ENCODE measurements around the gene TPM2. TPM values are rescaled to one million over a fixed set of nuclear protein-coding genes. Genes with fewer than 3 reads are reported as not detected.

The TPM2 gene
- total and polyA plus RNA-seq, 10 of the 15 experiments (the other 5 are each of a cell fraction or from before 2014, with no cell fraction given) = 0.11 to 9.3 (median 1.1) TPM

GRCh38 chr9:35682520-35683315 is 7.0 kb downstream of the TPM2 start:
- BruUV-seq (replicated peaks) = no TSS peak
- Histone ChIP-seq H3K4me3 (no peak overlapping the region), H2AFZ (ENCODE audit: control insufficient read depth, low read depth, low read length) (no peak overlapping the region), H3K4me1 (ENCODE audit: control insufficient read depth, insufficient read depth, low read length) (peaks cover 8% of the 10 kb centered on the region), H4K20me1 (ENCODE audit: control insufficient read depth, insufficient read depth) (no peaks in the 10 kb centered on the region), H3K27me3 (replicated peaks in 1 of 2; ENCODE audit: control insufficient read depth in 2 of 2, insufficient read depth in 2 of 2, low read length in 1 of 2) (no peaks in the 10 kb centered on the region; a peak in 1 of 4 replicates), H3K79me2 (ENCODE audit: control insufficient read depth, insufficient read depth, low read length) (no peaks in the 10 kb centered on the region), H3K36me3 (ENCODE audit: control insufficient read depth in 2 of 2, insufficient read depth in 2 of 2, low read length in 1 of 2) (no peaks in the 10 kb centered on the region), H3K4me2 (ENCODE audit: control insufficient read depth, insufficient read depth) (no peak overlapping the region), H3K9me3 (replicated peaks; ENCODE audit: control insufficient read depth, insufficient read depth, low read length) (no peaks in the 10 kb centered on the region), H3K9ac (ENCODE audit: control insufficient read depth, insufficient read depth, low read length) (no peak overlapping the region), H3K27ac (ENCODE audit: control insufficient read depth, insufficient read depth) (no peak overlapping the region)
- ChIA-PET POLR2A (interaction anchor here (0.6 to 2.7 kb wide), 3 partner anchors 12 to 83 kb away, joined by 3 to 8 read pairs (median 3); no protein-coding TSS in a partner anchor), SMC1A (ENCODE audit: uncharacterized antibody, unreplicated experiment) (interaction anchor here (0.9 to 1.1 kb wide), 3 partner anchors 9 to 45 kb away, joined by 3 to 4 read pairs (median 4); no protein-coding TSS in a partner anchor), RAD21 (ENCODE audit: unreplicated experiment) (interaction anchor here (1.0 to 1.3 kb wide), 2 partner anchors 14 to 24 kb away, joined by 3 read pairs; no protein-coding TSS in a partner anchor), CTCF (interaction anchor here (0.8 to 5.0 kb wide), 3 partner anchors 8 to 66 kb away, joined by 3 to 39 read pairs (median 4); no protein-coding TSS in a partner anchor)
- DNase-seq (ENCODE audit: low read depth, low spot score) = no peak
- FAIRE-seq = no peak
- intact Hi-C loops (cut with micrococcal nuclease; ENCODE audit: unreplicated experiment) (no loop called here), in situ Hi-C loops (cut with MboI) (no loop called here)
- ATAC-seq = no peak
- 62% methylated on average over 10 of the region's 10 CpGs for WGBS (ENCODE audit: insufficient coverage, insufficient replicate concordance, low lambda C conversion rate, missing lambda C conversion rate)
- TF ChIP-seq ZNF384 (IDR thresholded peaks at IDR 0.05; ENCODE audit: borderline replicate concordance, low read depth, low read length) (no peak), ZSCAN29 (IDR thresholded peaks at IDR 0.05) (no peak), NR2F1 (conservative IDR thresholded peaks at IDR 0.05) (no peak), FOS (IDR thresholded peaks at IDR 0.05; ENCODE audit: borderline replicate concordance, extremely low read depth, insufficient read length) (no peak), POLR2AphosphoS2 (IDR thresholded peaks at IDR 0.05; ENCODE audit: low read depth, low read length) (no peak), RELA (IDR thresholded peaks at IDR 0.05; ENCODE audit: borderline replicate concordance, partially characterized antibody) (no peak), BCL11A (IDR thresholded peaks at IDR 0.05; ENCODE audit: low read depth, low read length) (no peak), ZNF217 (IDR thresholded peaks at IDR 0.05) (no peak), JUND (IDR thresholded peaks at IDR 0.05; ENCODE audit: low read depth, low read length) (no peak), NRF1 (conservative IDR thresholded peaks at IDR 0.05; ENCODE audit: low read depth, low read length) (no peak), KLF5 (IDR thresholded peaks at IDR 0.05; ENCODE audit: partially characterized antibody) (no peak), E2F4 (IDR thresholded peaks at IDR 0.05; ENCODE audit: low read depth, low read length) (no peak)
- TF ChIP-seq, protein P1, sequence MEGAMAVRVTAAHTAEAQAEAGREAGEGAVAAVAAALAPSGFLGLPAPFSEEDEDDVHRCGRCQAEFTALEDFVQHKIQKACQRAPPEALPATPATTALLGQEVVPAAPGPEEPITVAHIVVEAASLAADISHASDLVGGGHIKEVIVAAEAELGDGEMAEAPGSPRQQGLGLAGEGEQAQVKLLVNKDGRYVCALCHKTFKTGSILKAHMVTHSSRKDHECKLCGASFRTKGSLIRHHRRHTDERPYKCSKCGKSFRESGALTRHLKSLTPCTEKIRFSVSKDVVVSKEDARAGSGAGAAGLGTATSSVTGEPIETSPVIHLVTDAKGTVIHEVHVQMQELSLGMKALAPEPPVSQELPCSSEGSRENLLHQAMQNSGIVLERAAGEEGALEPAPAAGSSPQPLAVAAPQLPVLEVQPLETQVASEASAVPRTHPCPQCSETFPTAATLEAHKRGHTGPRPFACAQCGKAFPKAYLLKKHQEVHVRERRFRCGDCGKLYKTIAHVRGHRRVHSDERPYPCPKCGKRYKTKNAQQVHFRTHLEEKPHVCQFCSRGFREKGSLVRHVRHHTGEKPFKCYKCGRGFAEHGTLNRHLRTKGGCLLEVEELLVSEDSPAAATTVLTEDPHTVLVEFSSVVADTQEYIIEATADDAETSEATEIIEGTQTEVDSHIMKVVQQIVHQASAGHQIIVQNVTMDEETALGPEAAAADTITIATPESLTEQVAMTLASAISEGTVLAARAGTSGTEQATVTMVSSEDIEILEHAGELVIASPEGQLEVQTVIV (IDR thresholded peaks at IDR 0.05; ENCODE audit: borderline replicate concordance, partially characterized antibody) = no peak
